IMR-90 (cell line): ENCODE data around the gene TBRG4. TPM values are rescaled to one million over a fixed set of nuclear protein-coding genes. Genes with fewer than 3 reads are reported as not detected.

Experiments
- ATAC-seq: fragments of 200-7000 bp; cut with Tn5 transposase; 2 replicates; pipeline ENCODE4 v1.9.1; 2020; ENCODE audit warnings: low read depth, mild to moderate bottlenecking, moderate library complexity
- BruUV-seq: library from RNA; stranded (reverse); fragments of 400-500 nt; replicated peaks from 2 replicates; lab custom pipeline; 2021; lab: Mats Ljungman, UMichigan
- CTCF ChIA-PET: fragments of 300-600 bp; formaldehyde crosslinking; extraction: SDS; loops from one replicate; lab custom pipeline; 2021; ENCODE audit warnings: antibody characterized with exemption; lab: Yijun Ruan, JAX
- POLR2A ChIA-PET: fragments of 300-600 bp; sonication (Branson Sonifier 250); formaldehyde crosslinking; loops from one replicate; lab custom pipeline; 2022; ENCODE audit warnings: antibody characterized with exemption; ENCODE audit not compliant: unreplicated experiment; lab: Charles Lee
- DNase-seq: peaks from one replicate; pipeline ENCODE4 v3.0.0; 2013
- H2AFZ ChIP-seq: replicated peaks from 2 replicates; pipeline ENCODE3; 2013; ENCODE audit warnings: low read length, mild to moderate bottlenecking; ENCODE audit not compliant: poor library complexity
- H2AK5ac ChIP-seq: 2 replicates; pipeline ENCODE4 v1.6.1; 2013; ENCODE audit warnings: low read depth, low read length, inconsistent platforms
- H2AK9ac ChIP-seq: replicated peaks from 2 replicates; pipeline ENCODE3; 2013; ENCODE audit warnings: mild to moderate bottlenecking, low read depth, low read length, moderate library complexity; ENCODE audit not compliant: poor library complexity
- H2BK120ac ChIP-seq: 2 replicates; pipeline ENCODE4 v1.6.1; 2013; ENCODE audit warnings: low read depth, low read length, inconsistent platforms
- H2BK15ac ChIP-seq: 3 replicates; pipeline ENCODE4 v1.6.1; 2013; ENCODE audit warnings: low read depth, low read length, inconsistent platforms
- H2BK20ac ChIP-seq: 2 replicates; pipeline ENCODE4 v1.6.1; 2013; ENCODE audit warnings: low read depth, mild to moderate bottlenecking, inconsistent platforms, low read length, moderate library complexity
- H2BK5ac ChIP-seq: 2 replicates; pipeline ENCODE4 v1.6.1; 2013; ENCODE audit warnings: mild to moderate bottlenecking, low read depth, low read length, inconsistent platforms; ENCODE audit not compliant: poor library complexity, severe bottlenecking
- H3K14ac ChIP-seq: replicated peaks from 2 replicates; pipeline ENCODE4 v1.6.1; 2013; ENCODE audit warnings: low read depth, low read length, inconsistent platforms
- H3K18ac ChIP-seq: 2 replicates; pipeline ENCODE4 v1.6.1; 2013; ENCODE audit warnings: low read depth, low read length, control low read depth
- H3K23ac ChIP-seq: 2 replicates; pipeline ENCODE4 v1.6.1; 2013; ENCODE audit warnings: low read depth, low read length, inconsistent platforms
- H3K27ac ChIP-seq: 2 replicates; pipeline ENCODE4 v1.5.1; 2013; ENCODE audit warnings: mild to moderate bottlenecking, control low read depth, low read length; ENCODE audit not compliant: insufficient read depth
- H3K27me3 ChIP-seq: 2 replicates; pipeline ENCODE4 v1.6.1; 2013; ENCODE audit warnings: low read length; ENCODE audit not compliant: control insufficient read depth, insufficient read depth
- H3K36me3 ChIP-seq: 2 replicates; pipeline ENCODE4 v1.6.1; 2013; ENCODE audit warnings: low read length, mixed read lengths; ENCODE audit not compliant: control insufficient read depth, insufficient read depth
- H3K4ac ChIP-seq: 2 replicates; pipeline ENCODE4 v1.6.1; 2013; ENCODE audit warnings: low read depth, low read length, inconsistent platforms
- H3K4me1 ChIP-seq: 2 replicates; pipeline ENCODE4 v1.6.1; 2013; ENCODE audit warnings: low read length, mixed read lengths; ENCODE audit not compliant: control insufficient read depth, insufficient read depth
- H3K4me2 ChIP-seq: 2 replicates; pipeline ENCODE4 v1.6.1; 2013; ENCODE audit warnings: low read depth, mild to moderate bottlenecking, control low read depth, low read length, moderate library complexity
- H3K4me3 ChIP-seq: 2 replicates; pipeline ENCODE4 v1.5.1; 2013; ENCODE audit warnings: low read depth, mild to moderate bottlenecking, control low read depth, low read length, moderate library complexity; ENCODE audit not compliant: insufficient read depth
- H3K56ac ChIP-seq: 2 replicates; pipeline ENCODE4 v1.6.1; 2013; ENCODE audit warnings: low read length, inconsistent platforms; ENCODE audit not compliant: insufficient read depth; ENCODE audit errors: extremely low read depth
- H3K79me1 ChIP-seq, 2 experiments: 2 replicates each; pipeline ENCODE4 v1.6.1; 2013; ENCODE audit warnings: low read length in 2 of 2, inconsistent platforms in 1 of 2, low read depth in 1 of 2
- H3K9ac ChIP-seq: 2 replicates; pipeline ENCODE4 v1.6.1; 2013; ENCODE audit warnings: low read depth, low read length, control low read depth
- H3K9me1 ChIP-seq: 2 replicates; pipeline ENCODE4 v1.6.1; 2013; ENCODE audit warnings: low read length, inconsistent platforms; ENCODE audit not compliant: insufficient read depth
- H3K9me3 ChIP-seq: 2 replicates; pipeline ENCODE4 v1.6.1; 2013; ENCODE audit warnings: low read length; ENCODE audit not compliant: control insufficient read depth, insufficient read depth
- H4K20me1 ChIP-seq: 2 replicates; pipeline ENCODE4 v1.6.1; 2013; ENCODE audit warnings: low read length, inconsistent platforms; ENCODE audit not compliant: insufficient read depth
- H4K5ac ChIP-seq: 2 replicates; pipeline ENCODE4 v1.6.1; 2013; ENCODE audit warnings: mild to moderate bottlenecking, low read depth, low read length, control low read depth
- H4K8ac ChIP-seq, 2 experiments: 2 replicates each; pipeline ENCODE4 v1.6.1; 2013; ENCODE audit warnings: low read depth in 2 of 2, low read length in 2 of 2, control low read depth in 1 of 2, inconsistent platforms in 1 of 2
- H4K91ac ChIP-seq: 2 replicates; pipeline ENCODE4 v1.6.1; 2013; ENCODE audit warnings: low read depth, low read length, inconsistent platforms; ENCODE audit not compliant: insufficient read depth
- BHLHE40 ChIP-seq: fragments of 150-350 bp; IDR thresholded peaks from 2 replicates; pipeline ENCODE4 v1.6.1; 2016; ENCODE audit warnings: mild to moderate bottlenecking, low read depth, low read length
- CHD1 ChIP-seq: IDR thresholded peaks from 2 replicates; pipeline ENCODE4 v1.6.1; 2012; ENCODE audit warnings: low read depth, low read length, improper control_type of control experiment
- CTCF ChIP-seq: conservative IDR thresholded peaks from 2 replicates; pipeline ENCODE4 v1.5.1; 2012; ENCODE audit warnings: mild to moderate bottlenecking, low read depth, low read length, improper control_type of control experiment
- ELK1 ChIP-seq: fragments of 150-350 bp; IDR thresholded peaks from 2 replicates; pipeline ENCODE4 v1.6.1; 2016; ENCODE audit warnings: low read depth, mild to moderate bottlenecking, low read length, moderate library complexity, borderline replicate concordance
- NFE2L2 ChIP-seq: fragments of 150-350 bp; IDR thresholded peaks from 2 replicates; pipeline ENCODE4 v1.6.1; 2016; ENCODE audit warnings: low read depth, mild to moderate bottlenecking, low read length
- POLR2A ChIP-seq: IDR thresholded peaks from 2 replicates; pipeline ENCODE4 v1.6.1; 2012; ENCODE audit warnings: mild to moderate bottlenecking, low read depth, low read length
- RAD21 ChIP-seq: IDR thresholded peaks from 2 replicates; pipeline ENCODE4 v1.6.1; 2012; ENCODE audit warnings: low read length, improper control_type of control experiment
- RCOR1 ChIP-seq: IDR thresholded peaks from 2 replicates; pipeline ENCODE4 v1.6.1; 2012; ENCODE audit warnings: mild to moderate bottlenecking, low read length, improper control_type of control experiment; ENCODE audit not compliant: insufficient replicate concordance
- RFX5 ChIP-seq: IDR thresholded peaks from 2 replicates; pipeline ENCODE4 v1.8.0; 2012; ENCODE audit warnings: low read depth, mild to moderate bottlenecking, low read length, moderate library complexity
- SMC3 ChIP-seq: fragments of 150-350 bp; IDR thresholded peaks from 2 replicates; pipeline ENCODE4 v1.6.1; 2016; ENCODE audit warnings: low read depth, mild to moderate bottlenecking, antibody characterized with exemption, low read length, moderate library complexity
- WGBS, 2 experiments: methylation state at CpG; one replicate each; pipeline versions ENCODE4 v1.1.5 to v1.1.7; 2013; ENCODE audit warnings: missing lambda C conversion rate in 2 of 2; ENCODE audit not compliant: insufficient read length in 1 of 2; ENCODE audit errors: extremely low coverage in 2 of 2; 5-methylcytosine and 5-hydroxymethylcytosine counted together
- dilution Hi-C: fragments of 300-500 bp; cut with HindIII; formaldehyde crosslinking; loops from one replicate; pipeline ENCODE4 v1.14.3; 2018; ENCODE audit warnings: low sequenced_read_pairs; ENCODE audit not compliant: unreplicated experiment
- in situ Hi-C: fragments of 300-500 bp; cut with MboI; formaldehyde crosslinking; loops from 3 replicates; pipeline ENCODE4 v1.14.3; 2019; ENCODE audit warnings: low sequenced_read_pairs, inconsistent platforms, mixed read lengths
- intact Hi-C: fragments of 100-400 bp; cut with micrococcal nuclease; formaldehyde crosslinking; loops from 2 replicates; pipeline ENCODE4 v1.10.0; 2022
- polyA plus RNA-seq, 3 experiments: library from polyadenylated mRNA; depleted of rRNA; stranded (reverse); fragments of >200 nt; gene quantifications; 2 replicates each; pipeline ENCODE4 v1.2.3, GENCODE V29; 2012; ENCODE audit warnings: low replicate concordance in 1 of 3
- total RNA-seq: library from RNA; depleted of rRNA; stranded (reverse); fragments of >200 nt; gene quantifications from 2 replicates; pipeline ENCODE4 v1.2.3, GENCODE V29; 2012

The TBRG4 gene
- total and polyA plus RNA-seq, 2 of the 4 experiments (the other 2 are of a cell fraction) = 71.6 to 77.6 TPM

GRCh38 chr7:45073786-45074527, 37.5 kb downstream of the TBRG4 start:
- peaks cover 4% of the 10 kb centered on the region; the same call in 1 of the 2 replicates for H4K20me1 ChIP-seq
- no peak overlapping the region for H4K5ac ChIP-seq
- no peak overlapping the region for H4K8ac ChIP-seq
- no peak overlapping the region for H2BK5ac ChIP-seq
- ATAC-seq (no peak), DNase-seq (no peak)
- dilution Hi-C loops = no loop called here
- H3K4me1 ChIP-seq = no peaks in the 10 kb centered on the region
- H3K9me3 ChIP-seq = no peaks in the 10 kb centered on the region
- no peak overlapping the region for H3K56ac ChIP-seq
- H3K9me1 ChIP-seq = peaks cover 5% of the 10 kb centered on the region; the same call in 1 of the 2 replicates
- CTCF ChIA-PET = no interaction called here
- H2AK9ac ChIP-seq = no peak overlapping the region
- peaks cover 72% of the 10 kb centered on the region for H3K36me3 ChIP-seq
- 93% methylated on average over 7 of the region's 15 CpGs; no CpG with 5 or more reads in 1 of the 2 experiments for WGBS, 2 experiments
- POLR2A ChIA-PET = no interaction called here
- TF ChIP-seq ELK1 (no peak), CHD1 (no peak), RCOR1 (no peak), RAD21 (no peak), BHLHE40 (no peak), SMC3 (no peak), POLR2A (no peak), NFE2L2 (no peak), CTCF (no peak), RFX5 (no peak)
- H3K79me1 ChIP-seq = peaks cover 3 to 10% of the 10 kb centered on the region in 2 experiments; a peak in 2 of 4 replicates
- H3K14ac ChIP-seq = no peak overlapping the region
- H2BK20ac ChIP-seq = no peak overlapping the region
- H3K27me3 ChIP-seq = no peaks in the 10 kb centered on the region
- H3K27ac ChIP-seq = no peak overlapping the region
- H2AK5ac ChIP-seq = no peak overlapping the region
- no peak overlapping the region for H4K91ac ChIP-seq
- H3K4me3 ChIP-seq = no peak overlapping the region
- H2BK15ac ChIP-seq = no peak overlapping the region
- H3K18ac ChIP-seq = no peak overlapping the region
- no peak overlapping the region for H3K23ac ChIP-seq
- in situ Hi-C loops = no loop called here
- no TSS peak for BruUV-seq
- H3K4me2 ChIP-seq = no peak overlapping the region
- no peak overlapping the region for H2BK120ac ChIP-seq
- no peak overlapping the region for H3K4ac ChIP-seq
- no peak overlapping the region for H2AFZ ChIP-seq
- H3K9ac ChIP-seq = no peak overlapping the region
- intact Hi-C loops = no loop called here
